BLaER1 treated with 17β-estradiol and CSF1 and Interleukin-3, amounts not matched to agents 10 nM and 100 nM (cell line): Measurements from ENCODE around the gene ATG10.

Experiments
- H3K27ac ChIP-seq, 11 experiments: shearing (Covaris generic); formaldehyde crosslinking; 2 replicates each; pipeline ENCODE4 v1.8.1; 2022
- H3K27me3 ChIP-seq, 11 experiments: shearing (Covaris generic); formaldehyde crosslinking; 2 replicates each; pipeline ENCODE4 v1.8.1; 2022
- H3K36me3 ChIP-seq, 11 experiments: shearing (Covaris generic); formaldehyde crosslinking; 2 replicates each; pipeline ENCODE4 v1.8.1; 2022
- H3K4me1 ChIP-seq, 10 experiments: shearing (Covaris generic); formaldehyde crosslinking; 2 replicates each; pipeline ENCODE4 v1.8.1; 2022
- H3K4me2 ChIP-seq, 11 experiments: shearing (Covaris generic); formaldehyde crosslinking; 2 replicates each; pipeline ENCODE4 v1.8.1; 2022
- H3K4me3 ChIP-seq, 10 experiments: shearing (Covaris generic); formaldehyde crosslinking; 2 replicates each; pipeline ENCODE4 v1.8.1; 2022
- H3K9ac ChIP-seq, 11 experiments: shearing (Covaris generic); formaldehyde crosslinking; 2 replicates each; pipeline ENCODE4 v1.8.1; 2022
- H3K9me3 ChIP-seq, 11 experiments: shearing (Covaris generic); formaldehyde crosslinking; replicated peaks in 1 of 11; 2 replicates each; pipeline ENCODE4 v1.8.1; 2022
- H4K20me1 ChIP-seq, 11 experiments: shearing (Covaris generic); formaldehyde crosslinking; 2 replicates each; pipeline ENCODE4 v1.8.1; 2022
- Cebpa-rat ChIP-seq, 11 experiments: shearing (Covaris generic); IDR thresholded peaks; 2 replicates each; pipeline ENCODE4 v1.8.1; 2022

ATG10 gene

DNA sequence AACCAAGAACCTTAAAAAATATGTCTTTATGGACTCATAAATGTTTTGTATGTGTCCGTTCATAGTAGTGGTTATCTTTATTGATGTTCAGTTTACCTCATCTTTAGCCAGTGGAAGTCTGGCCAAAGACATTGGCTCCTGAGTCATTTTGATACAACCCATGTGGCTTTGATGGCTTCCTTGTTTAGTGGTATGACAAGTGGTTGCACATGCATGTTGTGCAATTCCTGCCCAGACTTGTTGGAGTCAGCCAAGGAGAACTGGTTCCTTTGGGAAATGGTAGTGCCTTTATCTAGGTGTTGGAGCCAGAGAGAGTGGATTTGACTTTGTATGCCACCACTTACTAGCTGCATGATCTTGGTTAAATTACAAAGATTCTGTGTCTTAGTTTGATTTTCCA is 212.0 kb downstream of the ATG10 start:
- TF ChIP-seq Cebpa-rat (IDR thresholded peaks at IDR 0.05), result peak; percentile 33 to 82 (median 64); a peak in 12 of 22 replicates
- H3K36me3 ChIP-seq, result peaks cover 5 to 19% (median 15%) of the 10 kb centered on the region in 11 experiments; a peak in 10 of 22 replicates
- H3K4me3 ChIP-seq, result no peak overlapping the region
- H3K27me3 ChIP-seq, result no peaks in the 10 kb centered on the region
- H3K9me3 ChIP-seq, result no peaks in the 10 kb centered on the region; a peak in 1 of 22 replicates
- H3K4me2 ChIP-seq, result peak overlapping the region in 10 of 11 experiments; percentile 5 to 63 (median 46); a peak in 15 of 22 replicates
- H4K20me1 ChIP-seq, result no peaks in the 10 kb centered on the region
- peak overlapping the region in 4 of 11 experiments; percentile 14 to 36 (median 24); a peak in 3 of 22 replicates for H3K27ac ChIP-seq
- peaks cover 0 to 13% (median 11%) of the 10 kb centered on the region in 10 experiments; a peak in 13 of 20 replicates for H3K4me1 ChIP-seq
- H3K9ac ChIP-seq, result no peak overlapping the region

- no peak overlapping the region for H3K9ac ChIP-seq
- no peaks in the 10 kb centered on the region for H3K27me3 ChIP-seq
- H4K20me1 ChIP-seq, result no peaks in the 10 kb centered on the region
- peaks cover 0 to 13% (median 11%) of the 10 kb centered on the region in 10 experiments; a peak in 13 of 20 replicates for H3K4me1 ChIP-seq
- H3K4me3 ChIP-seq, result no peak overlapping the region
- no peak for TF ChIP-seq Cebpa-rat (IDR thresholded peaks at IDR 0.05)
- H3K9me3 ChIP-seq, result no peaks in the 10 kb centered on the region; a peak in 1 of 22 replicates
- H3K36me3 ChIP-seq, result peaks cover 5 to 17% (median 8%) of the 10 kb centered on the region in 11 experiments; a peak in 8 of 22 replicates
- no peak overlapping the region for H3K4me2 ChIP-seq
- H3K27ac ChIP-seq, result no peak overlapping the region
Measured at GRCh38 chr5:82185851-82186250, 214.0 kb downstream of the ATG10 start.

DNA sequence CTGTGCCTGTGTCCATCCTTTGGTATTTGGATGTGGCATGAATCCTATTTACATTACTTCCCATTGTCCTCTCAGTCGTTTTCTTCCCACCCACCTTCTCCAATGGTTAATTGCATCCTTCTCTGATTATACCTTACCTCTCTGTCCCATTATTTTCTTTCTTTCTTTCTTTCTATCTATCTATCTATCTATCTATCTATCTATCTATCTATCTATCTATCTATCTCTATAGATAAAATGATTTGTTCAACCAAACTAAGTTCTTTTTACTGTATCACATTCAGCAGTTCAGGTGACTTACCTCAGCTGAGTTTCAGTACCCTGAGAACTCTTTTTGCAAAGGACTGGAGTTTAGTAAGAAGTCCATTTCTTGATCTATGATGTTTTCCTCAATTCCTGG is 225.7 kb downstream of the ATG10 start:
- H3K27me3 ChIP-seq, result no peaks in the 10 kb centered on the region
- no peaks in the 10 kb centered on the region for H3K4me1 ChIP-seq
- H3K4me3 ChIP-seq, result no peak overlapping the region
- no peaks in the 10 kb centered on the region for H4K20me1 ChIP-seq
- H3K36me3 ChIP-seq, result no peaks in the 10 kb centered on the region
- H3K27ac ChIP-seq, result no peak overlapping the region
- no peak overlapping the region for H3K9ac ChIP-seq
- no peak for TF ChIP-seq Cebpa-rat (IDR thresholded peaks at IDR 0.05)
- no peaks in the 10 kb centered on the region for H3K9me3 ChIP-seq
- H3K4me2 ChIP-seq, result no peak overlapping the region

GRCh38 chr5:82204567-82204966 is 232.7 kb downstream of the ATG10 start:
- TF ChIP-seq Cebpa-rat (IDR thresholded peaks at IDR 0.05), result no peak
- H3K27me3 ChIP-seq, result no peaks in the 10 kb centered on the region
- H3K9me3 ChIP-seq, result no peaks in the 10 kb centered on the region
- no peak overlapping the region for H3K9ac ChIP-seq
- H3K4me1 ChIP-seq, result peaks cover 0 to 5% (median 2%) of the 10 kb centered on the region in 10 experiments; a peak in 7 of 20 replicates
- no peaks in the 10 kb centered on the region for H4K20me1 ChIP-seq
- H3K4me3 ChIP-seq, result no peak overlapping the region
- H3K4me2 ChIP-seq, result no peak overlapping the region
- no peaks in the 10 kb centered on the region for H3K36me3 ChIP-seq
- no peak overlapping the region for H3K27ac ChIP-seq

- H3K4me2 ChIP-seq, result no peak overlapping the region
- H3K4me1 ChIP-seq, result peaks cover 0 to 7% (median 2%) of the 10 kb centered on the region in 10 experiments; a peak in 7 of 20 replicates
- TF ChIP-seq Cebpa-rat (IDR thresholded peaks at IDR 0.05), result no peak
Measured at GRCh38 chr5:82205005-82205404, 233.2 kb downstream of the ATG10 start.

GRCh38 chr5:82208371-82208770 is 236.5 kb downstream of the ATG10 start:
- H3K9ac ChIP-seq, result no peak overlapping the region
- no peak for TF ChIP-seq Cebpa-rat (IDR thresholded peaks at IDR 0.05)
- H4K20me1 ChIP-seq, result no peaks in the 10 kb centered on the region

More at GRCh38 chr5:82205005-82205404, 233.2 kb downstream of the ATG10 start:
- H3K4me3 ChIP-seq, result no peak overlapping the region
- H4K20me1 ChIP-seq, result no peaks in the 10 kb centered on the region
- no peaks in the 10 kb centered on the region for H3K36me3 ChIP-seq
- H3K27me3 ChIP-seq, result no peaks in the 10 kb centered on the region
- H3K9me3 ChIP-seq, result no peaks in the 10 kb centered on the region
- no peak overlapping the region for H3K9ac ChIP-seq
- no peak overlapping the region for H3K27ac ChIP-seq

GRCh38 chr5:82211855-82212572 is 240.2 kb downstream of the ATG10 start:
- H3K4me1 ChIP-seq, result peaks cover 0 to 7% (median 2%) of the 10 kb centered on the region in 10 experiments; a peak in 7 of 20 replicates
- no peak overlapping the region for H3K9ac ChIP-seq
- no peak for TF ChIP-seq Cebpa-rat (IDR thresholded peaks at IDR 0.05)
- H3K9me3 ChIP-seq, result peaks cover 0 to 5% (median 0%) of the 10 kb centered on the region in 11 experiments; a peak in 1 of 22 replicates
- no peaks in the 10 kb centered on the region for H3K27me3 ChIP-seq
- H3K4me3 ChIP-seq, result no peak overlapping the region
- no peaks in the 10 kb centered on the region for H4K20me1 ChIP-seq
- no peak overlapping the region for H3K4me2 ChIP-seq
- peaks cover 0 to 18% (median 8%) of the 10 kb centered on the region in 11 experiments; a peak in 11 of 22 replicates for H3K36me3 ChIP-seq
- H3K27ac ChIP-seq, result 0 out of 22 replicates have a peak overlapping the region, but pooled peaks of 1 of the 11 experiments have one; percentile 16

More at GRCh38 chr5:82208371-82208770, 236.5 kb downstream of the ATG10 start:
- Histone ChIP-seq H3K4me1 (peaks cover 0 to 7% (median 2%) of the 10 kb centered on the region in 10 experiments; a peak in 7 of 20 replicates), H3K9me3 (peaks cover 0 to 5% (median 0%) of the 10 kb centered on the region in 11 experiments; a peak in 1 of 22 replicates), H3K4me2 (no peak overlapping the region), H3K4me3 (no peak overlapping the region), H3K36me3 (peaks cover 0 to 12% (median 8%) of the 10 kb centered on the region in 11 experiments; a peak in 9 of 22 replicates), H3K27me3 (no peaks in the 10 kb centered on the region), H3K27ac (no peak overlapping the region)

GRCh38 chr5:82217917-82218316 is 246.1 kb downstream of the ATG10 start:
- Histone ChIP-seq H4K20me1 (no peaks in the 10 kb centered on the region), H3K27ac (no peak overlapping the region), H3K27me3 (no peaks in the 10 kb centered on the region), H3K4me2 (no peak overlapping the region), H3K9ac (no peak overlapping the region), H3K4me3 (no peak overlapping the region), H3K4me1 (peaks cover 0 to 17% (median 3%) of the 10 kb centered on the region in 10 experiments; a peak in 8 of 20 replicates), H3K9me3 (no peaks in the 10 kb centered on the region), H3K36me3 (peaks cover 0 to 9% (median 0%) of the 10 kb centered on the region in 11 experiments; a peak in 4 of 22 replicates)
- no peak for TF ChIP-seq Cebpa-rat (IDR thresholded peaks at IDR 0.05)

- H3K4me2 ChIP-seq, result no peak overlapping the region
- H3K36me3 ChIP-seq, result peaks cover 0 to 5% (median 0%) of the 10 kb centered on the region in 11 experiments; a peak in 4 of 22 replicates
- H3K4me3 ChIP-seq, result no peak overlapping the region
- no peak overlapping the region for H3K27ac ChIP-seq
- peaks cover 0 to 24% (median 3%) of the 10 kb centered on the region in 10 experiments; a peak in 8 of 20 replicates for H3K4me1 ChIP-seq
- H3K9ac ChIP-seq, result no peak overlapping the region
- TF ChIP-seq Cebpa-rat (IDR thresholded peaks at IDR 0.05), result no peak
- H3K27me3 ChIP-seq, result no peaks in the 10 kb centered on the region
- no peaks in the 10 kb centered on the region for H3K9me3 ChIP-seq
- no peaks in the 10 kb centered on the region for H4K20me1 ChIP-seq
Measured at GRCh38 chr5:82218374-82219156, 246.7 kb downstream of the ATG10 start.
